Measurements from ENCODE around the gene CHST9.
"Not testable (repeated sequence)": the region's sequence is repeated elsewhere in the genome, so short reads cannot be mapped to it uniquely, and the experiment has no call there.

CHST9 gene

GRCh38 chr18:27171993-27172392, 13.1 kb downstream of the CHST9 start:
- DNase-seq, result no peak

DNA sequence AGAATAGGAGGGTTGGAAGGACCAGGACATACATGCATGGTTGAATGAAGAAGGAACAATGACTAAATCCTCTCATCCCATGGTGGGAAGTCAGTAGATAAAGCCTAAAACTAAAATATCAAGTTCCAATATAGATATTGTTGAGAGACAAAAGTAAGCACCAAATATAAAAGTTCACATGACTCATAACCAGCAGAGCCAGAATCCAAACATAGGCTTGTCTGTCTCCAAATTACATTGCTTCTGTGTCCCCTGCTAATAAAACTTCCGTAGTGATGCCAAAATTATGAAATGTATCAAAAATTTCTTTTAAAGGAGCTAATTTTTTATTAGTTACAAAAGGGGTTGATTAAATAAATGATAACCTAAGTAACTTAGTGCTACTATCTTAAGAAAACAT, 19.7 kb downstream of the CHST9 start:
- no peak for DNase-seq

DNA sequence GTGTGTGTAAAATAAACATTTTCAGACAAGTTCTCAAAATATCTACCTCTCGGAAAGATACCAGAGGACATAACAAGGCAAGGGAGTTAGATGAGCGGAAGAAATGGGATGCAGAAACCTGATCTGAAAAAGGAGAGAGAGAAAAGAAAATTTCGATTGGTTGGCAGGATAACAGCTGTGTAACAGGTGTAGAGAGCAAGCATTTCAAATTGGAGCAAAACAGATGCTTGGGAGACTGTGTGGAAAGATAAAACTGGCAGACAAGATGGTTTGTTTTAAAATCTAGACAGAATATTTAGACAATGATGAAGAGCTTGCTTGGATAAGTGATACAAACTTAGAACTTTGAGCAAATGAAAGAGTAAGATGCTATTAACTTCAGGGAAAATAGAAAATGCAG, 20.2 kb downstream of the CHST9 start:
- no peak for DNase-seq

GRCh38 chr18:27163197-27163716, 21.9 kb downstream of the CHST9 start:
- not testable (repeated sequence) for DNase-seq

- DNase-seq, result not testable (repeated sequence)
Measured at GRCh38 chr18:27149240-27149639, 35.9 kb downstream of the CHST9 start.

- no peak for DNase-seq
Measured at GRCh38 chr18:27144672-27145071, 40.4 kb downstream of the CHST9 start.

- no peak for DNase-seq
Measured at GRCh38 chr18:27143580-27144287, 41.4 kb downstream of the CHST9 start.

DNA sequence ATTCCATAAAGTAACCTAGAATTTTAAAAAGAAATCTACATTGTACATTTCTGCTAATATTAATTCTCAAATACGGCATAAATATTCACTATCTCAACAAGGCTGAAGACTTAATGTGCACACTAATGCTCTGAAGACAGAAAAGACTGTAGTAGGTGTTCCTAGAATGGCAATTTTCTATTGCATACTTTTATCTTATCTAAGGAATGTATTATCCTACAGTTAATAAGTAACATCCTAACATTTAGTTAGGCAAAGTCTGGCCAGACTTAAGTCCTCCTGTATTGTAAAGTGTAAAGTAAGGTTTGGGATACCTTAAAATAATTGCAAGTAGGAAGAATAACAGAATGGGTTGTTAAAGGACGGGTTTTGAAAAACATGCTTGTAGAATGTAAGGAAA, 42.2 kb downstream of the CHST9 start:
- DNase-seq, result no peak

- DNase-seq, result no peak
Measured at GRCh38 chr18:27141876-27142275, 43.2 kb downstream of the CHST9 start.

DNA sequence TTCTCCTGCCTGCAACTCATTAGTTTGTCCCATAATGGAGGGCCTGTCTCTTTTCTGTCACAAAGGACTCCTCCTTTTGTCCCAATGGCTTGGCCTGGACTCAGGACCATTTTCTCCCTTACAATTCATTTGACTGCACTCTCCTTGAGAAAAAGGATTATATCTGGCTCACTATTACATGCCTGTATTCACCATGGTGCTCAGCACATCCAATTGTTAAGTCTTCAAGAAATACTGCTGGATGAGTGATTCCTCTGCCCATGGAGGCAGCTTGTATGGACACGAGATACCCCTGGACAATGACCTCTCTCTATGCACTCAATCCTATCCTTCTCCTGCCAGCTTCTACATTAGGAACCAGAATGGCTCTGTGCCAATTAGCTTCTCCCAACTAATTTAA, 47.0 kb downstream of the CHST9 start:
- DNase-seq, result no peak

DNA sequence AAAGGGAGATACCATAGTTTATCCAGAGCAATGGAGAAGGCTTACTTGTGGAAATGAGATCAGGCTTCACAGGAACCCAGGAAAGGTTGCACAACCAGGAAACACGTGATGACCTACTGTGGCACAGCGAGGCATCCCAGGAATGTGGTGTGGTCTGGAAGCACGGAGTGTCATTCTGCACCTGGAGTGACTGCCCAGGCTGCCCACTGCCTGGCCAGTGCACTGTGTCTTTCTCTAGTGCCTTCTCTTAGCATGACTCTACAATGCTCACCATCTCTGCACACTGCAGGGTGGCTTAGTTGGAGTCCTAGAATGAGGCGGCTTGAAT, 48.9 kb downstream of the CHST9 start:
- DNase-seq, result no peak

- DNase-seq, result no peak
Measured at GRCh38 chr18:27135504-27136207, 49.5 kb downstream of the CHST9 start.

- no peak for DNase-seq
Measured at GRCh38 chr18:27130065-27130630, 55.0 kb downstream of the CHST9 start.

DNA sequence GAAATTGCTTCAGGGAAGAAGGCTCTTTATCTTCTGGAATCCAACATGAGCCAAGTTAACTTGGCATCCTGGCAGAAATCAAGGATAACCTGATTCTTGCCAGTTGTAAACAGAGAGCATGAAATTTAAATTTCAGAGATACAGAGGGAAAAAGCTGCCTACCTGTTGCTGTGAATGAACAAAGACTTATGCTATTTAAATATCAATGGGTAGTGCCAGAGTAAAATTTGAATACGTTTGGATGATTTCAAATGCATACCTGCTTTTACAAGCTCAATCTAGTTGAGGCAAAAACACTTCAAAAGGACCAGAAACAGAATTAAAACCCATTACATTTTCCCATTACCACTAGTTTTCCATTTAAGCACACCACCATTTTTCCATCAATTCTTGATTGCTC, 60.9 kb downstream of the CHST9 start:
- DNase-seq, result no peak

DNA sequence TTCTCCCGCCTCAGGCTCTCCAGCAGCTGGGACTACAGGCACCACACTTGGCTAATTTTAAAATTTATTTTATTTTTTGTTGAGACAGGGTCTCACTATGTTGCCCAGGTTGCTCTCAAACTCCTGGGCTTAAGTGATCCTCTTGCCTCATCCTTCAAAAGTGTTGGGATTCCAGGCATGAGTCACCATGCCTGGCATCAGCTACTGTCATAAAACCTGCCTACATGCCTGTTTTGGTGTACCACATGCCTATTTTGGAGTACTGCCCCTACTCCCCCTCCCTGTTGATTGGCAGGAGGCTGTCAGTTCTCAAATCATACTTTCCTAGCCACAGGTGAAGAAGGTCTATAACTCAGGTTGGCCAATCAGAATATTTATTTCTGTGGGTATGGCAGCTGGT, 64.0 kb downstream of the CHST9 start:
- no peak for DNase-seq

GRCh38 chr18:27120246-27120645, 64.9 kb downstream of the CHST9 start:
- DNase-seq, result no peak

GRCh38 chr18:27118973-27119372, 66.1 kb downstream of the CHST9 start:
- DNase-seq, result no peak

- DNase-seq, result no peak
Measured at GRCh38 chr18:27114842-27115241, 70.3 kb downstream of the CHST9 start.

GRCh38 chr18:27113358-27113757, 71.8 kb downstream of the CHST9 start:
- DNase-seq, result no peak

DNA sequence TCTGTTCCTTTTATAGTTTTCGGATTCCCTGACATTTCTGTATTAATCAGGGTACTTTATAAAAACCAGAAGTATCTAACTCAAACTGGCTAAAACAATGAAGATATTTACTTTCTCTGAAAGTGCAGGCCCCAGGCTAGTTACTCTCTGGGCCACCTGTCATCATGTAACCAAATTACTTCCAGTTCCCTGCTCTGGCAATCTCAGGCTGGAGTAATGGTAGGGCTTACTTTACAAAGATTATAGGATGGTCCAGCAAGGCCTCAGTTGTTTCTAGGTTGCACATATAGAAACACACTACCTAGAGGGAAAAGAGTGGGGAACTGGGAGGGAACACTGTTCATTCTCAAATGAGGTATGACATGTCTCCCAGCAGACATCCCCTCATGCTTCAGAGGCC, 74.8 kb downstream of the CHST9 start:
- no peak for DNase-seq

- no peak for DNase-seq
Measured at GRCh38 chr18:27109451-27109850, 75.7 kb downstream of the CHST9 start.

GRCh38 chr18:27108842-27109241, 76.3 kb downstream of the CHST9 start:
- DNase-seq, result no peak

- no peak for DNase-seq
Measured at GRCh38 chr18:27104743-27105142, 80.4 kb downstream of the CHST9 start.

DNA sequence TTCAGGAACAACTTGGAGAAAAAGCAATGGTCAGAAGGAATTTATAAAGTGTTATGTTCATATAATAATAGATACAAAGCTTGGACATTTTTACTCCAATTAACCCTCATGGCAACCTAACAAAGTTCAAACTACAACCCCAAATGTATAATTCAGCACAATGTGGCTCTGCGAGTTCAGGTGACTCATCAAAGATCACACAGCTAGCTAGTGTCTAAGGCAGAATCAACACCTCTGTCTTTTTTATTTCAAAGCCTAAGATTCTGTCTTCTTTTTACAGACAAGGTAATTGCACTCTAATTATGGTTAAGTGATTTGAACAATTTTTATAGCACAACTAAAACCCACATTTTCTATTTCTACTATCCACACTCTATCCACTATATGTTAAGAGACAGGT, 90.5 kb downstream of the CHST9 start:
- DNase-seq, result no peak
